Mesendoderm (in vitro differentiated cells): Measurements from ENCODE around the gene SPAG8.

Experiments used
- DNase-seq: peaks from one replicate; pipeline ENCODE4 v3.0.0; 2013
- H2AK5ac ChIP-seq: 2 replicates; pipeline ENCODE4 v1.6.1; 2013; ENCODE audit warnings: low read length, inconsistent platforms
- H2BK120ac ChIP-seq: 2 replicates; pipeline ENCODE4 v1.6.1; 2013; ENCODE audit warnings: low read depth, mild to moderate bottlenecking, low read length, moderate library complexity, mixed read lengths
- H2BK15ac ChIP-seq: replicated peaks from 2 replicates; pipeline ENCODE4 v1.6.1; 2013; ENCODE audit warnings: low read depth, mild to moderate bottlenecking, moderate library complexity
- H2BK5ac ChIP-seq: 2 replicates; pipeline ENCODE4 v1.6.1; 2013; ENCODE audit warnings: low read length, inconsistent platforms
- H3K18ac ChIP-seq: 2 replicates; pipeline ENCODE4 v1.6.1; 2013; ENCODE audit warnings: mild to moderate bottlenecking, low read length, mixed read lengths
- H3K23ac ChIP-seq: one replicate; pipeline ENCODE4 v1.6.1; 2013; ENCODE audit warnings: low read length
- H3K27ac ChIP-seq: 2 replicates; pipeline ENCODE4 v1.5.1; 2013; ENCODE audit warnings: low read depth, mild to moderate bottlenecking, inconsistent platforms, low read length, moderate library complexity
- H3K27me3 ChIP-seq: 2 replicates; pipeline ENCODE4 v1.6.1; 2013; ENCODE audit warnings: low read length, control low read depth, mild to moderate bottlenecking, inconsistent platforms; ENCODE audit not compliant: insufficient read depth, poor library complexity
- H3K36me3 ChIP-seq: 2 replicates; pipeline ENCODE4 v1.6.1; 2013; ENCODE audit warnings: low read length, inconsistent platforms; ENCODE audit not compliant: control insufficient read depth, insufficient read depth
- H3K4ac ChIP-seq: one replicate; pipeline ENCODE4 v1.6.1; 2013; ENCODE audit warnings: low read depth, mild to moderate bottlenecking, low read length, moderate library complexity
- H3K4me1 ChIP-seq: 2 replicates; pipeline ENCODE4 v1.6.1; 2013; ENCODE audit warnings: low read depth, low read length, inconsistent platforms; ENCODE audit not compliant: control insufficient read depth
- H3K4me2 ChIP-seq: 2 replicates; pipeline ENCODE4 v1.6.1; 2013; ENCODE audit warnings: low read length
- H3K4me3 ChIP-seq: 2 replicates; pipeline ENCODE4 v1.5.1; 2013; ENCODE audit warnings: mild to moderate bottlenecking, low read length
- H3K56ac ChIP-seq: one replicate; pipeline ENCODE4 v1.6.1; 2013; ENCODE audit warnings: low read length
- H3K79me1 ChIP-seq: 2 replicates; pipeline ENCODE4 v1.6.1; 2013; ENCODE audit warnings: low read length, inconsistent platforms
- H3K79me2 ChIP-seq: 2 replicates; pipeline ENCODE4 v1.6.1; 2013; ENCODE audit warnings: mild to moderate bottlenecking, low read length; ENCODE audit not compliant: control insufficient read depth, insufficient read depth
- H3K9ac ChIP-seq: 2 replicates; pipeline ENCODE4 v1.6.1; 2013; ENCODE audit warnings: low read length, inconsistent platforms
- H4K5ac ChIP-seq: one replicate; pipeline ENCODE4 v1.6.1; 2013; ENCODE audit warnings: low read length
- H4K8ac ChIP-seq: one replicate; pipeline ENCODE4 v1.6.1; 2013; ENCODE audit warnings: low read depth, mild to moderate bottlenecking, control low read depth, low read length, moderate library complexity
- WGBS: extraction: QIAGEN DNeasy Blood & Tissue Kit; methylation state at CpG from one replicate; pipeline ENCODE4 v1.1.7; 2013; ENCODE audit warnings: low lambda C conversion rate, missing lambda C conversion rate; ENCODE audit not compliant: insufficient coverage; ENCODE audit errors: extremely low coverage; 5-methylcytosine and 5-hydroxymethylcytosine counted together

The SPAG8 gene

DNA sequence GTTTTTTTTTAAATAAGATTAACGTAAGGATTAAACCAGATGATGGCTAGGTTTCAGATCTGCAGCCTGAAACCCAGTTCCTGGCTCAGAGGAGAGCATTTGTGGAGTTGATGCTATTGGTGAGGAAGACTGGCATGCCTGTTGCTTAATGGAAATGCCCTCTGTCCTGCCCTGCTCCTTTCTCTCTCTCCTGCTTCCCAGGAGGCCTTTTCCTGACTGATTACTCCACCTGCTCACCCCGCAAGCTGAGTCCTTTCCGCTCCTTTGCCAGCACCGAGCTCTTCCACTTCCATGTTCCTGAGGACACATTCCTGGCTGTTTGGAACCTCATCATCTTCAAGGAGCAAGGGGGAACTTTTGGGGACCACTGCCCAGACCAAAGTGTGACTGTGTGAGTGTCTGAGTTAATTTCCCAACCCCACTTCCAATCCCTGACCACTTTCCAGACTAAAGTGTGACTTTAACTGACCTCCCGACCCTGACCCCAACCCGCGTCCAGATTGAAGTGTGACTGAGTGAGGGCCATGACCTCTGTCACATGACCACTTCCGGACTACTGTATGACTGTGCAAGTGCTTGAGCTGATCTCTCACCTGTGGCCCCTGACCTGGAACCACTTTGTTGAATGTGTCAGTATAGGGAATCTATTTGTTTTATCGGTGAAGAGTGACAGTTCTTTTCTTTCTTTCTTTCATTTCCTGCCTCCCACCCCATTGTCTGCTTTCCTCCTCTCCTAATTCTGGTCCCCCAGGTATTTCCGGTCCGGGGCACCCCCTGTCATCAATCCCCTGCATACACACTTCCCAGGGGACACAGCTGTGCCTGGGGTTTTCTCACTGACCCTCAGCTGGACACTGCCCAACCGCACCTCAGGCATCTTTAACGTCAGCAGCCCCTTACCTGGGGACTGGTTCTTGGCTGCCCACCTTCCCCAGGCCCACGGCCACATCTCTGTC lies 22.5 kb upstream of the SPAG8 start:
- no peak overlapping the region for H3K27ac ChIP-seq
- no peaks in the 10 kb centered on the region for H3K79me1 ChIP-seq
- no peak overlapping the region for H3K9ac ChIP-seq
- H3K56ac ChIP-seq = no peak overlapping the region
- no peak for DNase-seq
- H3K18ac ChIP-seq = no peak overlapping the region
- H2AK5ac ChIP-seq = no peak overlapping the region
- H3K23ac ChIP-seq = no peak overlapping the region
- H2BK15ac ChIP-seq = no peak overlapping the region
- no peaks in the 10 kb centered on the region for H3K79me2 ChIP-seq
- no peak overlapping the region for H2BK120ac ChIP-seq
- H2BK5ac ChIP-seq = no peak overlapping the region
- no CpG with 5 or more reads among the region's 14 CpGs for WGBS
- H3K4me2 ChIP-seq = no peak overlapping the region
- no peaks in the 10 kb centered on the region for H3K36me3 ChIP-seq
- no peak overlapping the region for H3K4me3 ChIP-seq
- no peak overlapping the region for H4K8ac ChIP-seq
- H4K5ac ChIP-seq = no peak overlapping the region
- no peaks in the 10 kb centered on the region for H3K27me3 ChIP-seq
- no peak overlapping the region for H3K4ac ChIP-seq
- H3K4me1 ChIP-seq = peaks cover 2% of the 10 kb centered on the region

DNA sequence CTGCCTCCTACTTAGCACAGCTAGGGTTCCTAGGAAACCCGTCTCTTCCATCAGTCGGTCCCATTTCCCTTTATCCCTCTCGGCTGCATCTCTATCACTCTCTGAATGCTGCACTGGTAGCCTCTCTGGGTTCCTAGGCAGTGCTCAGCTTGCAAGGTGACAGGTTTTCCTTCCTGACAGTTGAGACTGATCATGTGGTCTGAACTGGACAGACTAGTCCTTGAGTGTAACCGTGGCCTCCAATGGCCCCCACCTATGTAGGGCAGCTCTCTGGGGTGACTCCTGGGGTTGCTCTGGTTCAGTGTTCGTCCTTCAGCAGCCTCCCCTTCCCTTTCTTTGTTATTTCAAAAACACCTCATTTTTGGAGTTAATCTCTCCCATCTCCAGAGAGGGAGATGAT lies 20.8 kb upstream of the SPAG8 start:
- no peak overlapping the region for H3K4me2 ChIP-seq
- no peak overlapping the region for H3K4ac ChIP-seq
- H3K56ac ChIP-seq = no peak overlapping the region
- no peaks in the 10 kb centered on the region for H3K79me2 ChIP-seq
- no peaks in the 10 kb centered on the region for H3K79me1 ChIP-seq
- no peak overlapping the region for H3K18ac ChIP-seq
- WGBS = no CpG with 5 or more reads among the region's 5 CpGs
- H3K27ac ChIP-seq = no peak overlapping the region
- no peak overlapping the region for H2AK5ac ChIP-seq
- no peak for DNase-seq
- H3K36me3 ChIP-seq = no peaks in the 10 kb centered on the region
- no peak overlapping the region for H2BK15ac ChIP-seq
- no peak overlapping the region for H2BK120ac ChIP-seq
- H2BK5ac ChIP-seq = no peak overlapping the region
- peaks cover 6% of the 10 kb centered on the region for H3K4me1 ChIP-seq
- H4K5ac ChIP-seq = no peak overlapping the region
- no peak overlapping the region for H3K23ac ChIP-seq
- H3K27me3 ChIP-seq = no peaks in the 10 kb centered on the region
- no peak overlapping the region for H4K8ac ChIP-seq
- no peak overlapping the region for H3K4me3 ChIP-seq
- H3K9ac ChIP-seq = no peak overlapping the region

DNA sequence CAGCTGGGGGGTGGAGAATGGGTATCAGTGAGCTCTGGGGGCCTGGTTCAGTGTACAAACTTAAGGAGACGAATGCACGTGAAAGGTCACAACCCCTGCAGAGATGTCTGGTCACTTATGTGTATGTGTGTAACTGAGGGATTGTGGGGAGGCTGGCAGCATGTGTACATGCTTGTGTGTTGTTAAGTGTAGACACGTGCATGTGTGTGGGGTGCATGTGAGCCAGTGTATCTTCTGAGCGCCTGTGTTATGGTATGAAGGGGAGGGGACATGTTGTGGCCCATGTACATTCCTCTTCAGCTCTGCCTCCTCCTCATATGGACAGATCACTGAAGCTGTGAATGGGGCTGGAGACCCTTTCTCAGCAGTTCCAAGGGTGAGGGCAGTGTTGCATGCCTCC lies 19.0 kb upstream of the SPAG8 start:
- H3K27ac ChIP-seq = no peak overlapping the region
- no peak overlapping the region for H3K4me3 ChIP-seq
- no peak overlapping the region for H3K9ac ChIP-seq
- no peak overlapping the region for H3K4me2 ChIP-seq
- H2BK5ac ChIP-seq = no peak overlapping the region
- no peaks in the 10 kb centered on the region for H3K27me3 ChIP-seq
- H4K8ac ChIP-seq = no peak overlapping the region
- no peaks in the 10 kb centered on the region for H3K36me3 ChIP-seq
- no peak overlapping the region for H2BK15ac ChIP-seq
- no peak overlapping the region for H3K23ac ChIP-seq
- no CpG with 5 or more reads among the region's 4 CpGs for WGBS
- no peaks in the 10 kb centered on the region for H3K79me2 ChIP-seq
- no peak overlapping the region for H3K18ac ChIP-seq
- no peak overlapping the region for H2AK5ac ChIP-seq
- peaks cover 6% of the 10 kb centered on the region for H3K4me1 ChIP-seq
- H3K56ac ChIP-seq = no peak overlapping the region
- H4K5ac ChIP-seq = no peak overlapping the region
- H2BK120ac ChIP-seq = no peak overlapping the region
- H3K4ac ChIP-seq = no peak overlapping the region
- no peak for DNase-seq
- H3K79me1 ChIP-seq = no peaks in the 10 kb centered on the region

GRCh38 chr9:35829764-35830096 lies 17.7 kb upstream of the SPAG8 start:
- Histone ChIP-seq H3K23ac (peak overlapping the region; percentile 15), H4K5ac (no peak overlapping the region), H3K18ac (no peak overlapping the region), H3K4ac (no peak overlapping the region), H3K9ac (peak overlapping the region; percentile 60), H3K79me2 (no peaks in the 10 kb centered on the region), H2AK5ac (no peak overlapping the region), H4K8ac (no peak overlapping the region), H2BK5ac (no peak overlapping the region), H3K56ac (peak overlapping the region; percentile 82), H3K4me3 (peak overlapping the region; percentile 43), H3K27me3 (no peaks in the 10 kb centered on the region), H3K4me1 (peaks cover 6% of the 10 kb centered on the region), H3K27ac (no peak overlapping the region), H2BK15ac (no peak overlapping the region), H3K36me3 (no peaks in the 10 kb centered on the region), H3K79me1 (no peaks in the 10 kb centered on the region), H3K4me2 (peak overlapping the region; percentile 85), H2BK120ac (no peak overlapping the region)
- no CpG with 5 or more reads among the region's 2 CpGs for WGBS
- no peak for DNase-seq

DNA sequence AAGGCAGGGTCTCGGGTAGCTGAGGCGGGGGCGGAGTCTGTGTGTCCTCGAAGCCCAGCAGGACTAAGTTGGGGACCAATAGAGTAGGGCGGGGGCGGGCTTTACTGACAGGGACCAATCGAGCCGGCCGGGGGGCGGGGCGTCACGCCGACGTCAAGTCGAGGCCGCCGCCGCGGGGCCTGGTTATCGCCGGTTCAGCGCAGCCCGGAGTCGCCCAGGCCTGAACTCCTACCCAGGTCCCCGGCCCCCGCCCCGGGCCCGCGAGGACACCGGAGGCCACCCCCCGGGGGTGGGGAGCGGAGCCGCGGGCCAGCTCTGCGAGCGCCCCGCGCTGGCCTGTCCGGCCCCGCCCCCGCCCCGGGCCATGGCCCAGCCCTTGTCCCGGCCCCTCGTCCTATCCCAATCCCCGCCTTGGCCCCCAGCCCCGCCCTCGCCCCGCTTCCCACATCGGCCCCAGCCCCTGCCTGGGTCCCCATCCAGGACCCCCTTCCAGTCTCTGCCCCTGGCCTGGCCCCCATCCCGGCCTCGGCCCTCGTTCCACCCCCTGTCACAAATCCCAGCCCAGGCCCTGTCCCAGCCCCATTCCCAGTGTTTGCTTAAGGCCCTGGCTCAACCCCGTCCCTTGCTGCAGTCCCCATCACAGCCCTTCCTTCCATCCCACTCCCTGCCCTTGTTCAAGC lies 17.2 kb upstream of the SPAG8 start, which contains the start of gene TMEM8B:
Gene TMEM8B, plus strand, starts transcription at position 145 of the 680 bp plus-strand sequence. Its CDS starts 220 bp downstream, at position 365.
- no peaks in the 10 kb centered on the region for H3K79me1 ChIP-seq
- peaks cover 6% of the 10 kb centered on the region for H3K4me1 ChIP-seq
- H3K4me2 ChIP-seq = peak within 1 kb of the TSS; percentile 98
- no peaks in the 10 kb centered on the region for H3K27me3 ChIP-seq
- peak within 1 kb of the TSS; percentile 95 for H3K18ac ChIP-seq
- H3K36me3 ChIP-seq = no peaks in the 10 kb centered on the region
- peak within 1 kb of the TSS; percentile 70 for H3K4me3 ChIP-seq
- H4K5ac ChIP-seq = no peak within 1 kb of the TSS
- no peak within 1 kb of the TSS for H2AK5ac ChIP-seq
- H3K56ac ChIP-seq = peak within 1 kb of the TSS; percentile 95
- no peaks in the 10 kb centered on the region for H3K79me2 ChIP-seq
- peak; percentile 96 for DNase-seq
- H3K9ac ChIP-seq = peak within 1 kb of the TSS; percentile 92
- no peak within 1 kb of the TSS for H2BK120ac ChIP-seq
- no peak within 1 kb of the TSS for H3K27ac ChIP-seq
- H2BK5ac ChIP-seq = no peak within 1 kb of the TSS
- H3K4ac ChIP-seq = peak within 1 kb of the TSS; percentile 18
- no peak within 1 kb of the TSS for H2BK15ac ChIP-seq
- H3K23ac ChIP-seq = peak within 1 kb of the TSS; percentile 15
- no peak within 1 kb of the TSS for H4K8ac ChIP-seq
- no CpG with 5 or more reads among the region's 53 CpGs for WGBS
